Liver (tissue), 9 donors: ENCODE results near the gene DHRS3. TPM values are rescaled to one million over a fixed set of nuclear protein-coding genes. Genes with fewer than 3 reads are reported as not detected.

Source experiments
- DNase-seq: peaks from one replicate; pipeline ENCODE4 v3.0.0-alpha.2; 2017; ENCODE audit warnings: low spot score
- H3K27ac ChIP-seq, 2 donors: one replicate each; pipeline ENCODE4 v1.7.0; 2013; ENCODE audit warnings: inconsistent platforms in 2 of 2, low read length in 2 of 2, control low read depth in 1 of 2, low read depth in 1 of 2, mild to moderate bottlenecking in 1 of 2
- H3K27me3 ChIP-seq, 4 donors: one replicate each; pipeline versions ENCODE4 v1.6.1 to v1.7.0; 2013; ENCODE audit warnings: low read length in 3 of 4, inconsistent platforms in 1 of 4, mild to moderate bottlenecking in 1 of 4, moderate library complexity in 1 of 4; ENCODE audit not compliant: control insufficient read depth in 4 of 4, insufficient read depth in 4 of 4
- H3K36me3 ChIP-seq, 4 donors: one replicate each; pipeline versions ENCODE4 v1.6.1 to v1.7.0; 2013; ENCODE audit warnings: low read length in 3 of 4, mild to moderate bottlenecking in 3 of 4, low read depth in 1 of 4, moderate library complexity in 1 of 4; ENCODE audit not compliant: control insufficient read depth in 4 of 4, insufficient read depth in 3 of 4
- H3K4me1 ChIP-seq, 4 donors: one replicate each; pipeline versions ENCODE4 v1.6.1 to v1.7.0; 2013; ENCODE audit warnings: low read length in 3 of 4, mild to moderate bottlenecking in 3 of 4, moderate library complexity in 1 of 4; ENCODE audit not compliant: control insufficient read depth in 4 of 4, insufficient read depth in 4 of 4
- H3K4me3 ChIP-seq, 3 donors: one replicate each; pipeline versions ENCODE4 v1.6.1 to v1.7.0; 2013; ENCODE audit warnings: low read length in 3 of 3, control low read depth in 1 of 3, low read depth in 1 of 3, mild to moderate bottlenecking in 1 of 3
- H3K9ac ChIP-seq, 2 donors: one replicate each; pipeline ENCODE4 v1.7.0; 2013; ENCODE audit warnings: low read length in 2 of 2, mild to moderate bottlenecking in 2 of 2, moderate library complexity in 2 of 2, control low read depth in 1 of 2, low read depth in 1 of 2
- H3K9me3 ChIP-seq, 4 donors: one replicate each; pipeline versions ENCODE4 v1.6.1 to v1.7.0; 2013; ENCODE audit warnings: low read length in 3 of 4; ENCODE audit not compliant: control insufficient read depth in 4 of 4
- ATF3 ChIP-seq: IDR thresholded peaks from 2 replicates; pipeline ENCODE4 v1.6.1; 2016; ENCODE audit warnings: antibody characterized with exemption
- CTCF ChIP-seq: fragments of 150-350 bp; IDR thresholded peaks from 2 replicates; pipeline ENCODE4 v1.5.1; 2017; ENCODE audit warnings: improper control_type of control experiment, low read depth, low read length; ENCODE audit not compliant: missing input control
- EGR1 ChIP-seq, 2 donors: IDR thresholded peaks; 2 replicates each; pipeline ENCODE4 v1.6.1; 2016 to 2018; ENCODE audit warnings: antibody characterized with exemption in 2 of 2, low read depth in 2 of 2
- FOXA1 ChIP-seq: IDR thresholded peaks from 2 replicates; pipeline ENCODE4 v1.6.1; 2016; ENCODE audit warnings: antibody characterized with exemption
- FOXA2 ChIP-seq: IDR thresholded peaks from 2 replicates; pipeline ENCODE4 v1.6.1; 2016; ENCODE audit warnings: antibody characterized with exemption
- GABPA ChIP-seq, 2 donors: IDR thresholded peaks in 1 of 2; conservative IDR thresholded peaks in 1 of 2; 2 replicates each; pipeline ENCODE4 v1.6.1; 2016; ENCODE audit warnings: antibody characterized with exemption in 2 of 2, mild to moderate bottlenecking in 1 of 2, moderate library complexity in 1 of 2
- HNF4A ChIP-seq, 2 donors: conservative IDR thresholded peaks; 2 replicates each; pipeline ENCODE4 v1.6.1; 2016; ENCODE audit warnings: antibody characterized with exemption in 2 of 2, mild to moderate bottlenecking in 2 of 2
- HNF4G ChIP-seq: IDR thresholded peaks from 2 replicates; pipeline ENCODE4 v1.6.1; 2016; ENCODE audit warnings: antibody characterized with exemption
- JUND ChIP-seq, 2 donors: IDR thresholded peaks; 2 replicates each; pipeline ENCODE4 v1.6.1; 2016; ENCODE audit warnings: antibody characterized with exemption in 2 of 2
- MAX ChIP-seq: IDR thresholded peaks from 2 replicates; pipeline ENCODE4 v1.6.1; 2016; ENCODE audit warnings: antibody characterized with exemption
- NR2F2 ChIP-seq: IDR thresholded peaks from 2 replicates; pipeline ENCODE4 v1.6.1; 2016; ENCODE audit warnings: antibody characterized with exemption
- RAD21 ChIP-seq, 2 donors: IDR thresholded peaks; 2 replicates each; pipeline ENCODE4 v1.6.1; 2016; ENCODE audit warnings: antibody characterized with exemption in 2 of 2, mild to moderate bottlenecking in 2 of 2
- REST ChIP-seq: IDR thresholded peaks from 2 replicates; pipeline ENCODE4 v1.6.1; 2016; ENCODE audit warnings: antibody characterized with exemption, mild to moderate bottlenecking
- RXRA ChIP-seq, 2 donors: IDR thresholded peaks; 2 replicates each; pipeline ENCODE4 v1.6.1; 2017 to 2018; ENCODE audit warnings: antibody characterized with exemption in 2 of 2, mild to moderate bottlenecking in 1 of 2
- SP1 ChIP-seq: IDR thresholded peaks from 2 replicates; pipeline ENCODE4 v1.6.1; 2018; ENCODE audit warnings: antibody characterized with exemption, mild to moderate bottlenecking
- TAF1 ChIP-seq: conservative IDR thresholded peaks from 2 replicates; pipeline ENCODE4 v1.6.1; 2016; ENCODE audit warnings: antibody characterized with exemption, mild to moderate bottlenecking
- ZBTB33 ChIP-seq: IDR thresholded peaks from 2 replicates; pipeline ENCODE4 v1.6.1; 2016; ENCODE audit warnings: antibody characterized with exemption
- WGBS: extraction: QIAGEN DNeasy Blood & Tissue Kit; methylation state at CpG from one replicate; pipeline ENCODE4 v1.1.7; 2013; 5-methylcytosine and 5-hydroxymethylcytosine counted together
- polyA plus RNA-seq, 2 donors: library from polyadenylated mRNA; stranded (reverse) in 1 of 2; unstranded in 1 of 2; fragments of 200-250 nt in 1 of 2; fragments of >200 nt in 1 of 2; fragmentation: Nextera tagmentation in 1 of 2; extraction: Ambion mirVana in 1 of 2; gene quantifications; one replicate each; pipeline versions ENCODE4 v1.2.1 to v1.2.3, GENCODE V29; 2013 to 2015
- total RNA-seq, 2 donors: library from RNA; depleted of rRNA; stranded (reverse); fragments of >200 nt; gene quantifications; one replicate each; pipeline ENCODE4 v1.2.3, GENCODE V29; 2014
- donor health status: healthy.
- donor health status: healthy.
- donor health status: healthy.
- donor health status: healthy.
- donor health status: healthy.

Gene DHRS3
- total and polyA plus RNA-seq, 4 donors: 62.6 to 185 (median 158) TPM

- TF ChIP-seq SP1 (peak; percentile 26), HNF4A (conservative IDR thresholded peaks at IDR 0.05) (peak in 1 of 2 donors; percentile 20), MAX (no peak), ATF3 (no peak), CTCF (no peak), RAD21 (IDR thresholded peaks at IDR 0.05) (peak; percentile 46 to 58), NR2F2 (peak; percentile 84), HNF4G (no peak), EGR1 (IDR thresholded peaks at IDR 0.05; ENCODE audit: low read depth in 2 of 2) (no peak), RXRA (IDR thresholded peaks at IDR 0.05) (peak in 1 of 2 donors; percentile 51)
- H3K4me3 ChIP-seq: no peak overlapping the region
- no peaks in the 10 kb centered on the region for H3K27me3 ChIP-seq
- H3K36me3 ChIP-seq: peaks cover 2 to 7% (median 4%) of the 10 kb centered on the region in 4 donors
- H3K4me1 ChIP-seq: peaks cover 10 to 51% (median 37%) of the 10 kb centered on the region in 4 donors
- H3K9ac ChIP-seq: no peak overlapping the region
- no peaks in the 10 kb centered on the region for H3K9me3 ChIP-seq
- WGBS: 42% methylated on average over 19 of the region's 19 CpGs
- no peak for DNase-seq
- H3K27ac ChIP-seq: peak overlapping the region; percentile 94 to 96
These were observed 26.6 kb downstream of the DHRS3 start for GRCh38 chr1:12591267-12591938.

GRCh38 chr1:12588695-12589094, 29.3 kb downstream of the DHRS3 start:
- TF ChIP-seq HNF4A (conservative IDR thresholded peaks at IDR 0.05) (no peak), NR2F2 (no peak), JUND (IDR thresholded peaks at IDR 0.05) (no peak), RAD21 (IDR thresholded peaks at IDR 0.05) (no peak), EGR1 (IDR thresholded peaks at IDR 0.05; ENCODE audit: low read depth in 2 of 2) (no peak), FOXA1 (no peak), CTCF (no peak), FOXA2 (no peak), GABPA (IDR thresholded peaks at IDR 0.05 in 1 of 2, conservative IDR thresholded peaks at IDR 0.05 in 1 of 2) (no peak), ZBTB33 (no peak), RXRA (IDR thresholded peaks at IDR 0.05) (no peak), SP1 (no peak), MAX (no peak), TAF1 (no peak), REST (no peak)
- WGBS: 93% methylated on average over 8 of the region's 8 CpGs
- H3K27me3 ChIP-seq: no peaks in the 10 kb centered on the region
- no peak for DNase-seq
- H3K9ac ChIP-seq: no peak overlapping the region
- peaks cover 5 to 32% (median 21%) of the 10 kb centered on the region in 4 donors for H3K4me1 ChIP-seq
- no peak overlapping the region for H3K27ac ChIP-seq
- no peak overlapping the region for H3K4me3 ChIP-seq
- no peaks in the 10 kb centered on the region for H3K9me3 ChIP-seq
- H3K36me3 ChIP-seq: peaks cover 3 to 17% (median 9%) of the 10 kb centered on the region in 4 donors
